ENCODE data around the gene BTBD9.

- TF ChIP-seq EZH2 (IDR thresholded peaks at IDR 0.05; ENCODE audit: insufficient read depth, poor library complexity, severe bottlenecking) = no peak
- TF ChIP-seq EZH2phosphoT487 (IDR thresholded peaks at IDR 0.05; ENCODE audit: insufficient read depth, low read depth) = no peak
Measured at GRCh38 chr6:38233161-38233791, 406.5 kb downstream of the BTBD9 start.

Measured in GM23248 (cell line).